Measurements from ENCODE around the gene FNDC1.
"Not testable (repeated sequence)": the region's sequence is repeated elsewhere in the genome, so short reads cannot be mapped to it uniquely, and the experiment has no call there.

FNDC1 gene

GRCh38 chr6:159259441-159260125 lies 90.4 kb downstream of the FNDC1 start:
- no peak for DNase-seq (ENCODE audit: low spot score)

- no peak for DNase-seq (ENCODE audit: low spot score)
Measured at GRCh38 chr6:159260208-159260607, 91.0 kb downstream of the FNDC1 start.

- DNase-seq (ENCODE audit: low spot score): no peak
Measured at GRCh38 chr6:159261995-159262394, 92.8 kb downstream of the FNDC1 start.

GRCh38 chr6:159262586-159262985 lies 93.4 kb downstream of the FNDC1 start:
- DNase-seq (ENCODE audit: low spot score): no peak

- peak; percentile 20 for DNase-seq (ENCODE audit: low spot score)
Measured at GRCh38 chr6:159267165-159267564, 98.0 kb downstream of the FNDC1 start.

- DNase-seq (ENCODE audit: low spot score): no peak
Measured at GRCh38 chr6:159268511-159268910, 99.3 kb downstream of the FNDC1 start.

GRCh38 chr6:159271257-159271656 lies 102.1 kb downstream of the FNDC1 start:
- no peak for DNase-seq (ENCODE audit: low spot score)

- no peak for DNase-seq (ENCODE audit: low spot score)
Measured at GRCh38 chr6:159278626-159279025, 109.4 kb downstream of the FNDC1 start.

- no peak for DNase-seq (ENCODE audit: low spot score)
Measured at GRCh38 chr6:159279790-159280277, 110.6 kb downstream of the FNDC1 start.

- DNase-seq (ENCODE audit: low spot score): no peak
Measured at GRCh38 chr6:159282421-159282820, 113.2 kb downstream of the FNDC1 start.

- DNase-seq (ENCODE audit: low spot score): not testable (repeated sequence)
Measured at GRCh38 chr6:159284661-159285060, 115.5 kb downstream of the FNDC1 start.

GRCh38 chr6:159298840-159299239 lies 129.6 kb downstream of the FNDC1 start:
- no peak for DNase-seq (ENCODE audit: low spot score)

GRCh38 chr6:159299566-159299965 lies 130.4 kb downstream of the FNDC1 start:
- DNase-seq (ENCODE audit: low spot score): no peak

- no peak for DNase-seq (ENCODE audit: low spot score)
Measured at GRCh38 chr6:159301277-159301676, 132.1 kb downstream of the FNDC1 start.

- DNase-seq (ENCODE audit: low spot score): no peak
Measured at GRCh38 chr6:159301810-159302593, 132.8 kb downstream of the FNDC1 start.

GRCh38 chr6:159302594-159302992 lies 133.4 kb downstream of the FNDC1 start:
- no peak for DNase-seq (ENCODE audit: low spot score)

- no peak for DNase-seq (ENCODE audit: low spot score)
Measured at GRCh38 chr6:159303159-159303558, 134.0 kb downstream of the FNDC1 start.

- no peak for DNase-seq (ENCODE audit: low spot score)
Measured at GRCh38 chr6:159303784-159304183, 134.6 kb downstream of the FNDC1 start.

GRCh38 chr6:159304641-159305040 lies 135.4 kb downstream of the FNDC1 start:
- DNase-seq (ENCODE audit: low spot score): peak; percentile 9

GRCh38 chr6:159305159-159305558 lies 136.0 kb downstream of the FNDC1 start:
- DNase-seq (ENCODE audit: low spot score): no peak

- no peak for DNase-seq (ENCODE audit: low spot score)
Measured at GRCh38 chr6:159305804-159306537, 136.8 kb downstream of the FNDC1 start.

GRCh38 chr6:159307246-159307790 lies 138.1 kb downstream of the FNDC1 start:
- DNase-seq (ENCODE audit: low spot score): no peak

Data from NAMALWA (cell line).